Activated CD4-positive, alpha-beta T cell treated with anti-CD3 and anti-CD28 coated beads for 24 hours (primary cell): ENCODE measurements around the gene IL6R.
"Not testable (repeated sequence)": the region's sequence is repeated elsewhere in the genome, so short reads cannot be mapped to it uniquely, and the experiment has no call there.

Experiments
- DNase-seq, 2 donors: peaks; one replicate each; pipeline ENCODE4 v3.0.0-alpha.2; 2020; ENCODE audit warnings: low read depth in 2 of 2

The IL6R gene

DNA sequence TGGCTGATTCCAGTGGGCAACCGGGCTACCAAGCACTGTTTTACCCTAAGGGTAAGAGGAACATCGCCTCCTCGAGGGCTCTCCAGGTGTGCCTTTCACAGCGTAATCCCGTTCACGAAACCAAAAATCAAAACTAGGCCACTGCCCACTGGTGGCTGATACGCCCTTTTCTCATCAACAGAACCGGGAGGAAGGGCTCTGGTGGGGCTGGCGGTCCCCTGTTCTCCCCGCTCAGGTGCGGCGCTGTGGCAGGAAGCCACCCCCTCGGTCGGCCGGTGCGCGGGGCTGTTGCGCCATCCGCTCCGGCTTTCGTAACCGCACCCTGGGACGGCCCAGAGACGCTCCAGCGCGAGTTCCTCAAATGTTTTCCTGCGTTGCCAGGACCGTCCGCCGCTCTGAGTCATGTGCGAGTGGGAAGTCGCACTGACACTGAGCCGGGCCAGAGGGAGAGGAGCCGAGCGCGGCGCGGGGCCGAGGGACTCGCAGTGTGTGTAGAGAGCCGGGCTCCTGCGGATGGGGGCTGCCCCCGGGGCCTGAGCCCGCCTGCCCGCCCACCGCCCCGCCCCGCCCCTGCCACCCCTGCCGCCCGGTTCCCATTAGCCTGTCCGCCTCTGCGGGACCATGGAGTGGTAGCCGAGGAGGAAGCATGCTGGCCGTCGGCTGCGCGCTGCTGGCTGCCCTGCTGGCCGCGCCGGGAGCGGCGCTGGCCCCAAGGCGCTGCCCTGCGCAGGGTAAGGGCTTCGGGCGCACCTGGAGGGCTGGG lies at the start of gene IL6R:
Gene IL6R (plus strand): TSS at position 360 of the 763 bp plus-strand sequence. CDS start 287 bp downstream, at position 647.
- DNase-seq = peak in 1 of 2 donors; percentile 59

DNA sequence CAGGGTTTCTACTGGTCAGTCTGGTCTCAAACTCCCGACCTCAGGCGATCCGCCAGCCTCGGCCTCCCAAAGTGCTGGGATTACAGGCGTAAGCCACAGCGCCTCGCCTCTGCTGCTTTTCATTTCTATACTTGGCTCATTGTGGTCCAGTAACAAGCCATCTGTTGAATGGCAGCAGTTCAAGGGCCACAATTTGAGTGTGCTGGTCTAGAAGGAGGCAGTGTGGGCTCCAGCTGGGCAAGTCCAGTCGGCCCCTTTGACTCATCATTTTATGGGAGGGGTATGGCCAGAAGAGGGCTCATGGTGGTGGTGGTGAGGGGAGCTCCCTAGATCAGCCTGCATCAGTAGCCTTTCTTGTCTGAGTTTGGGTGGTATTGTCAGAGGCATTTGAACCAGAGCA lies 46.6 kb upstream of the IL6R start:
- no peak for DNase-seq

DNA sequence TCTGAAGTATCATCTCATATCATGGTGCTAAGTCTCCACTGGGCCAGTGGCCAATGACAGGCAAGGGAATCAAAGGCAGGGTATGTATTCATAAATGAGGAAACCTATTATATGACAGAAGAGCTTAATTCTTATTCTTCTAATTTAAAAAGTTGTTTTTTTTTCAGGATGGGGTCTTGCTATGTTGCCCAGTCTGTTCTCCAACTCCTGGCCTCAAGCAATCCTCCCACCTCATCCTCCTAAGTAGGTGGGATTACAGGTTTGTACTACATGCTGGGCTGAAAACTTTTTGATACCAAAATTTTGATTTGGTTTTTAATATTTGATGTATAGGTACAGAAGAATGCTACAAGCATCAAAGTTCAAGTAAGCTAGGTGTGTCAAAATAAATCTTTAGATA lies 44.9 kb upstream of the IL6R start:
- DNase-seq = no peak

DNA sequence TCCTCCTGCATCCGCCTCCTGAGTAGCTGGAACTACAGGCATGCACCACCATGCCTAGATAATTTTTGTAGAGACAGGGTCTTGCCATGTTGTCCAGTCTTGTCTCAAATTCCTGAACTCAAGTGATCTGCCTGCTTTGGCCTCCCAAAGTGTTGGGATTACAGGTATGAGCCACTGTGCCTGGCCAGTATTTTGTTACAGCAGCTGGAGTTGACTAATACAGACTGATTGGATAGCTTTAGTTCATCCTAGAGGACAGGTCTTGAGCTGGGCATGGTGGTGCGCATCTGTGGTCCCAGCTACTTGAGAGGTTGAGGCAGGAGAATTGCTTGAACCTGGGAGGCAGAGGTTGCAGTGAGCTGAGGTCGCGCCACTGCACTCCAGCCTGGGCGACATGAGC lies 44.3 kb upstream of the IL6R start:
- DNase-seq = not testable (repeated sequence)

DNA sequence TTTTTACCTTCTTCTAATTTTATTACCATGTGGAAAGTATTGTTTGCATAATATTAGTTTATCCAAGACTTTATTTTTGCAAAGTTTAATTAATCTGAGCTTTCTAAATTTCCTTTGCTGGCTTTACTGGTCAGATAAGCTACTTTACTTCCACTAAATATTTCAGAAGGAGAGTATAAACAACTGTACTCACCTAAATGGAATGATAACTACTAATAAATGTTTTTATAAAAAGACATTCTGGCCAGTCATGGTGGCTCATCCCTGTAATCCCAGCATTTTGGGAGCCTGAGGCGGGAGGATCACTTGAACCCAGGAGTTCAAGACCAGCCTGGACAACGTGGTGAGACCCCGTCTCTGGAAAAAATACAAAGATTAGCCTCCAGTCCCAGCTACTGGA lies 43.8 kb upstream of the IL6R start:
- DNase-seq = no peak

DNA sequence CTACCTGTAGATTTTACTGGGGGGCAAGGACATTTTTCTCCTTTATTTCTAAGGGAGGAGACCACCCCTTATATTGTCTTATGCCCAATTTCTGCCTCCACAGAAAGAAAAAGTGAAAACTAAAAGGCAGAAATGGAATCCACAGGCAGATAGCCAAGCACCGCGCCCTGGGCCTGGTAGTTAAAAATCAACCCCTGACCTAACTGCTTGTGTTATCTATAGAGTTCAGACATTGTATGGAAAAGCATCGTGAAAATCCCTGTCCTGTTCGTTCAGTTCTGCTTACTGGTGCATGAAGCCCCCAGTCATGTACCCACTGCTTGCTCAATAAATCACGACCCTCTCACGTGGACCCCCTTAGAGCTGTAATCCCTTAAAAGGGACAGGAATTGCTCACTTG lies 33.7 kb upstream of the IL6R start:
- no peak for DNase-seq

DNA sequence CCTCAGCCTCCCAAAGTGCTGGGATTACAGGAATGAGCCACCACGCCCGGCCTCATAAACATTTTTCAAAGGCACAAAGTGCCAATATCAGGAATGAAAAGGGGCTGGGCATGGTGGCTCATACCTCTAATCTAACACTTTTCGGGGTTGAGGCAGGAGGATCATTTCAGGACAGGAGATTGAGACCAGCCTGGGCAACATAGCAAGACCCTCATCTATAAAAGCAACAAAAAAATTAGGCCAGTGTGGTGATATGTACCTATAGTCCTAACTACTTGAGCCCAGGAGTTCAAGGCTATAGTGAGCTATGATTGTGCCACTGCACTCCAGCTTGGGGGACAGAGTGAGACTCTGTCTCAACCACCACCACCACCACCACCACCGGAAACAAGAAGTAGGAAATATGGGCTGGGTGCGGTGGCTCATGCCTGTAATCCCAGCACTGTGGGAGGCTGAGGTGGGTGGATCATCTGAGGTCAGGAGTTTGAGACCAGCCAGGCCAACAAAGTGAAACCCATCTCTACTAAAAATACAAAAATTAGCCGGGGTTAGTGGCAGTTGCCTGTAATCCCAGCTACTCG lies 31.3 kb upstream of the IL6R start:
- DNase-seq = not testable (repeated sequence)

DNA sequence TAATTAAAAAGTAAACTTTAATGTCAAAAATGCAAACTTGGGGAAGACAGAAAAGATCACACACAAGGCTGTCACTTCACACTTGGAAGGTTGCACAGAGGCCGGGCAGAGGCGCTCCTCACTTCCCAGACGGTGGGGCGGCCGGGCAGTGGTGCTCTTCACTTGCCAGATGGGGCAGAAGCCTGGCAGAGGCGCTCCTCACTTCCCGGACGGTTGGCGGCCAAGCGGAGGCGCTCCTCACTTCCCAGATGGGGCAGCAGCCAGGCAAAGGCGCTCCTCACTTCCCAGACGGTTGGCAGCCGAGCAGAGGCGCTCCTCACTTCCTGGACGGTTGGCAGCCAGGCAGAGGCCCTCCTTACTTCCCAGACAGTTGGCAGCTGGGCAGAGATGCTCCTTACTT lies 25.8 kb upstream of the IL6R start:
- no peak for DNase-seq

DNA sequence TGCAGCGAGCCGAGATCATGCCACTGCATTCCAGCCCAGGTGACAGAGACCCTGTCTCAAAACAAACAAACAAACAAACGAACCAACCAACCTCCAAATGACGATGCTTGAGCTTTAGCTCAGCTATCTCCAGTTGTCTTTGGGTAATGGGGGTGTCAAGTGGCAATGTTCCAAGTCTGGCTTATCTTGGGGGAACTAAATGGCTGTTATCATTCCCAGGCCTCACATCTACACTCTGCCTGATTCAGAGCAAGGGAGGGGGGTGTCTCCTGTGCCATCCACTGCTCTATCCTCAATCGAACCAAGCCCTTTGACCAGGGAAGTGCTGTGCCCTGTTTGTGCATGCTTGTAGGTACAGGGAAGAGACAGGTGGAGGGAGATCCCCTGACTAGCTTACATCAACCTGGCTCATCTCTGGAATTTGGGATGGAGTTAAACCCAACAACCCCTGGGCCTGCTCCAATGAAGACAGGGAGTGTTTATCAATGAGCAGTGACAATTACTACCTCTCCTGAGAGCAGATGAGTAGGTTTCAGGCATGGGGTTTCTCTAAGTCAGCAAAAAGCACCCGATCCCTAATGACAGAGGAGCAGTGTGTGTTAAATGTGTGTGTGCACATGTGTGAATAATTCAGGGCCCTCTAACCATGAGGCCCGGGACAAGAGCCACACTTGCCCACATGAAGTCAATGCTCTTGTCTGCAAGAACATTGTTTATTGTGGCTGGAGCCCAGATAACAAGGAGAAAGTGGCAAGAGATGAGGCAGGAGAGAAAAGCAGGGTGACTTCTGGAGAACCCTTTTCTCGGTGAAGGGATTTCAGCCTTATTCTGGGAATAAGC lies 20.3 kb upstream of the IL6R start:
- DNase-seq = no peak

DNA sequence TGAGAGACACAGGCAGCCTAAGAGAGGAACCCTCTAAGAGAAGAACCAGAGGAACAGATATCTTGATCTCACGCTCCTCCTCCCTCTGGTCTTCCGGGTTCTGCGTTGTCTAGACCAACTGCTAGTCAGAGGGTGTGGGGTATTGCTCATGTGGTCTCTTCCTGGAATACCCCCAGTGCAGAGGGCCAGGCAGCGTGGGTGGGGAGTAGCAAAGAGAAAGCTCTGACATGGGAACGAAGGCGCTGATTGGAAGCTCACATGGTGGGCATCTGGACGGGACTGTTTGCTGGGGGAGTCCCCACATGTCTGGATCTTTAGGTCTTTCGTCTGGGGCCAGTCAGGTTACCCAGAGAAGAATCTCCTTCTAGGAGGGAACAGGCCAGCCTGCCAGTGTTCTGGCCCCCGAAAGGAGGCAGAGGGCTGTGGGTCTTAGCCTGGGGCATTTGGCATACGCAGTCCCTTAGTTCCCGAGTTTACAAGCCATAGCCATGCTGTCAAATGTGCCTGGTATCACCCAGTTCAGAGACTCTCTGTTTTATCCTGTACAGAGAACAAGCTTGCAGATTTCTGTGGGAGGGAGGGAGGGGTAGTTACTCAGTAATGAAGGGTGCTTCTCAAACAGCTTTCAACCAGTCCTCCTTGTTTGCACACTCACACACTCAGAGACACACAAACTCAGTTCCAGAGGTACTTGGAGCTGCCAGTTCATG lies 18.3 kb upstream of the IL6R start:
- peak; percentile 69 to 73 for DNase-seq

DNA sequence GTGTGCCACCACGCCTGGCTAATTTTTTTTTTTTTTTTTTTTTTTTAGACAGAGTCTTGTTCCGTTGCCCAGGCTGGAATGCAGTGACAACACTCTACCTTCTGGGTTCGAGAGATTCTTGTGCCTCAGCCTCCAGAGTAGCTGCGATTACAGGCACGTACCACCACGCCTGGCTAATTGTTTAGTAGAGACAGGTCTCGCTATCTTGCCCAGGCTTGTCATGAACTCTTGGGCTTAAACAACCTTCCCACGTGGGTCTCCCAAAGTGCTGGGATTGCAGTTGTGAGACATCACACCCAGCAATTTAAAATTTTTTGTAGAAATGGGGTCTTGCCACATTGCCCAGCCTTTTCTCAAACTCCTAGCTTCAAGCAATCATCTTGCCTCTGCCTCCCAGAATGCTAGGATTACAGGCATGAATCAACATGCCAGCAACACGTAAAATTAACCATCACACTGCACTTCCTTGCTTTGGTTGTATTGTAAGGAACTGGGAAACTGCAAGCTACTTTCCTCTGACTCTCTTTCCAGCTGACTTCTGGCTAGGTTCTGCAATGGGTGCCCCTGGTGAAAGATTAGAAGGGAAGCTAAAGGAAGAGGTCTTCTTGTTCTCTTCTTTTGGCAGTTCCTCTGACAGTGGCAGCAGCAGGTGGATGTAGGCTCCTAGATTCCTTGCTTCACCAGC lies 13.9 kb upstream of the IL6R start:
- no peak for DNase-seq

DNA sequence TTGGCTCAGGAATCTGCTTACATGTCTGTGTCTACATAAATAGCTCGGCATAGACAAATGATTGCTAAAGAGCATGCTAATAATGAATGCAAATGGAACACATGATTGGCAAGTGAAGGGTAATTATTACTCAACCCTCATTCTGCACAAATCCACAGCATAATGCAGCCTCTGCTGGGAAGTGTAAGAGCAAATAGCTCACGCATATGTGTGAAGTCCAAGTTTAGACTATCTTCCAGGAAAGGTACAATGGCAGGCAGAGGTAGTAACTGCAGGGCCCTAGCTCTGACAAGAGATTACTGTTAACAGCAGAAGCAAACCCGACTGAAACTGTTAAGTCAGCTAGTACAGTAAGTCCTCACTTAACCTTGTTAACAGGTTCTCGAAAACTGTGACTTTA lies 7.0 kb upstream of the IL6R start:
- DNase-seq = no peak

DNA sequence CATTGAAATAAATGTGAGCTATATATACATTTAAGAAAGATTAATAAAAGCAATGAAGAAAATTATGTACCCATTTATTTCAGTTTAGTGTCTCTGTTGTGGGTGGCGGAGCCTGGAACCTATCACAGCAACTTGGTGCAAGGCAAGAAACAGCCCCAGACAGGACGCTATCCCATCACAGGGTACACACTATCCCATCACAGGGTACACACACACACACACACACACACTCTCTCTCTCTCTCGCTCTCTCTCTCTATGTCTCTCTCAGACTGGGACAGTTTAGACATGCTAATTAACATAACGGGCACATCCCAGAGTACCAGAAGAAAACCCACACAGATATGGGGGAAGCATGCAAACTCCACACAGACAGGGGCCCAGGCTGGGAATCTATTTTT lies 6.5 kb upstream of the IL6R start:
- no peak for DNase-seq

DNA sequence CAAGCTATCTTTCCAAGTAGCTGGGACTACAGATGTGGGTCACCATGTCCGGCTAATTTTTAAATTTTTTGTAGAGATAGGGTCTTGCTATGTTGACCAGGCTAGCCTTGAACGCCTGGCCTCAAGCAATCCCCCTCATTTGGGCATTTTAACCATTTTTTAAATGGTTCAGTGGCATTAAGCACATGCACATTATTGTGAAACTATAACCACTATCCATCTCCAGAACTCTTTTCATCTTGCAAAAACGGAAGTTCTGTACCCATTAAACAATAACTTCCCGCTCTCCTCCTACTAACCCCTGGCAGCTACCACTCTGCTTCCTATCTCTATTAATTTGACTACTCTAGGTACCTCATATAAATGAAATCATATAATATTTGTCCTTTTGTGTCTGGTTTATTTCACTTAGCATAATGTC lies 4.8 kb upstream of the IL6R start:
- DNase-seq = no peak

DNA sequence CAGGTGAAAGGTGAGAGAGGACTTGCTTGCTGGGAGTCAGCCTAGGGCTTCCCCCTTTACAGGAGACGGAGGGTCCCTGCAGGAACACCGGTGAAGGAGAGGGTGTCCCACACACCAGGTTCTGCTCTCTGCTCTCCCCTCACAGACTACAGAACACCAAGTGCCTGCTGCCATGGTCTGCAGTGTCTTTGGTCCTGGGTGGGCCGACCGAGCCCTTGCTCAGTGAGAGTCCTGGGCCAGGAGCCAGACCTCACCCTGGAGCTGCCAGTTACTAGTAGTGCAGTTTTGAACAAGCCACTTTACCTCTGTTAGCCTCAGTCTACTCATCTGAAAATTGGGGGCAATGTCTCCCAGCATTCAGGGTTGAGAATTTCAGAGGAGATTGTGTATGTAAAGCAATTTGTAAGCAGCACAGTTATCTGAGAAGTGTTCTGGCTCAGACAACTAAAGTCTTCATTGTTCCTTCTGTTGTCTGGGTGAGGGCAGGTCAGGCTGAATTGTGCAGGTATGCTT lies 2.7 kb upstream of the IL6R start:
- DNase-seq = no peak

DNA sequence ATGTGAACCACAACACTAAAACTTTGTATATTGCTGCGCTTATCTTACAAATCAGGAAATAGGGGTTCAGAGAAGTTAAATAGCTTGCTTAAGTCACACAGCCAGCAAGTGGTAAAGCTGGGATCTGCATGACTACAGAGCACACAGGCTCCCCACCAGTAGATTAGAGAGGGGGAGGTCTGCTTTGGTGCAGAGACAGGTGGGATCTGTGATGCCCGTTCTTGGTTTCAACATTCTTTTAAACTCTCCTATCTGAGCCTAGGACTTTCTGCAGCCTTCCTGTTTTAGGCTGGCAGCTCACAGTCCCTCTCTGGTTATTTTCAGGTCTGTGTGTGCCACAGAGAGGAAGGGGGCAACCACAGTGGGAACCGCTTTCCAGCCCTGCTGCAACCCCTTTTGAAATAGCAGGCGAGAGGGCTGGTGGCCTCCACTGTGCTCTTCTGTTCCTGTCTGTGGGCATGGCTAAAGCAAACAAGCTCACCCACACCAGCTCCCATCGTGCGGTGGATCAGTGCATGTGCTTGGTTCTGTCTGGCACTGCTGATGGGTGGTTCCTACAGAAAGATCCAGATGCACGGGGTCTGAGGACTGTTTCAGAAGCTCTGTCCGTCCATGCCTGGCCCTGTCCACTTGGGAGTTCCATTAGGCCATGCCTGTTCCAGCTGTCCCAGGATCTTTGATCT lies 1.7 kb upstream of the IL6R start:
- no peak for DNase-seq

DNA sequence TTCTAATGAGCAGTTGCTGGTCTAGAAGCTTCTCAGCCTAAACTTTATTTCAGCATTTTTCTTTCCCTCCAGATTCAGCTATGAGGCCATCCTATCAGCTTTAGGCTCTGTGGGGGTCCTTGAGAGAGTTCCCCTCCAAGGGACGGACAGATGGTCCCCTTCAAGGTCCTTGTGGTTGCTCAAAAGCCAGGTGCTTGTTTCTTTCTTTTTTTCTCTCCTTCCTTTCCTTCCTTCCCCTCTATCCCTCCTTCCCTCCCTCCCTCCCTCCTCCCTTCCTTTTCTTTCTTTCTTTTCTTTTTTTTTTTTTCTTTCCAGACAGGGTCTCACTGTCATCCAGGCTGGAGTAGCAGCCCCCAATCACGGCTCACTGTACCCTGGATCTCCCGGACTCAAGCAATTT lies 1.2 kb upstream of the IL6R start:
- no peak for DNase-seq

DNA sequence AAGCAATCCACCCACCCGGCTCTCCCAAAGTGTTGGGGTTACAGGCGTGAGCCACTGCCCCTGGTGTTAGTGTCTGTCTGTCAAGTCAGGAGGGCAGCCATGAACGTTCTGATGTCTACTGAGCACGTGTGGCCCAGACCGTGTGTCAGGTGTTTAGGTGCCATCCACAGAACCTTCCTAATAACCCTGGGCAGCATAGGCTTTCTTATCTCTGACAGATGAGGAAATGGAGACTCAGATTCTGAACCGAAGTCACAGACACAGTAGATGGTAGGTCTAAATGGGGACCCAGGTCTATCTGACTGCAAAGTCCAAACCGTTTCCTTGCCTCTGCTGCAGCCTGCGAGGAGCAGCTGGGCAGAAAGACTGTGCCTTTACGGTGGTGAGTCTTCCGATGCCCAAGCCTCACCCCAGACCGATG lies 622 bp upstream of the IL6R start:
- no peak for DNase-seq

DNA sequence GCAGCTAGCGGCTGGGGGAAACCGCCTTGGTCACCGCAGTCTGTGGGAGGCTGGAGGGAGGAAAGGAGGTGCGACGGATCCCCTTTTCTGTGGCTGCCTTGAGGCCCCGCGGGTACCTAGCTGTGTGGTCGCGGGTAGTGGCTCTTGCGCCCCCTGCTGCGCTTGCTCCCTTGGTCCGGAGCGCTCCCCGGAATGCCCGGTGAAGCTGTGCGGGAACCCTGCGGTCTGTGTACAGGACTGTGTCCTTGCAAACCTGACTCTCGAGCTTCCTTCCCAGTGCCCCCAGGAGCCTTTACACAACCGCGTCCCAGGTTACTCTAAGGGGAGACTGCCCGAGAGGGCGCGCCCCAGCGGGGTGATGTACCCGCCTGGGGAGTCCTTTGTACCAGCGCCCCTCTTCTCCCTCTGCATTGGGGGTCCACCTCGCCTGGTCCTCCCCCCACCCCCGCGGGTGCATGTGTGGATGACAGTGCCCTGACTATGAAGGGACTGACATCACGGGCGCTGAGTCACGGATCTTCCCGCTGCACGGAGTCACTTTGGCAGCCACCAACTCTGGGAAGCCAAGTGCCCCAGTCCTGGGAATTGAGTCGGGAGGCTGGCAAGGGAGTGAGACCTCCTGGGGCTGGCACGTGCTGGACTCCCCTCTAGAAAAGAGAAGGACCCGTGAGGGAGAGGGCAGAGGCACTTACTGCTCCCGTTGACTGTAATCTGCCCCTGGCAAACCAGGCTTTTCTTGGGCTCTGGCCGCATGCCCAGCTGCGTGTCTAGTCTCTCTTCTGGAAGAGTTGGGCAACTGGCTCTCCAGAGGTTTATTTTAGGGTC lies 816 bp downstream of the IL6R start:
- peak in 1 of 2 donors; percentile 64 for DNase-seq

DNA sequence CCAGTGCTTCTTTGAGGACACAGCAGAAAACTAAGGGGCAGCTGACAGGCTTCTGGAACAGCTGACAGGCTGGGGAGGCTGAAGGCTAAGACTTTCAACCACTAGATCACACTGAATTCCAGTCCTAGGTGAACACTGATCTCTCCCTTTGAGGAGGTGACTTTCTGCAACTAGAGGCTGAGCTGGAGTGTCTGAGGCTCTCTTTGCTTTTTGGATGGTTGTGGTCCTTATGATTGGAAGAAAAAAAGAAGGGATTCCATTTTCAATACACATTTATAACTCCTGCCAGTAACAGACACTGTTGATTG lies 1.4 kb downstream of the IL6R start:
- no peak for DNase-seq
